Measurements from ENCODE around the gene PTBP2.

The PTBP2 gene

GRCh38 chr1:96825950-96826576 lies 104.5 kb downstream of the PTBP2 start:
- TF ChIP-seq CTCF (IDR thresholded peaks at IDR 0.05; ENCODE audit: insufficient read depth, low read length, poor library complexity, severe bottlenecking): no peak
- no peak for TF ChIP-seq EZH2phosphoT487 (conservative IDR thresholded peaks at IDR 0.05; ENCODE audit: low read length)
- H3K9me2 ChIP-seq (replicated peaks; ENCODE audit: insufficient read depth, low read length): no peaks in the 10 kb centered on the region
- no peak overlapping the region for H3K9ac ChIP-seq (ENCODE audit: low read length)
- H3K79me2 ChIP-seq (ENCODE audit: insufficient read depth, low read length): no peaks in the 10 kb centered on the region
- H3K9me3 ChIP-seq (ENCODE audit: insufficient read depth, low read length): no peaks in the 10 kb centered on the region
- H3K4me3 ChIP-seq (ENCODE audit: insufficient read depth, low read length, poor library complexity, severe bottlenecking): no peak overlapping the region
- H4K20me1 ChIP-seq (ENCODE audit: low read depth, low read length): no peaks in the 10 kb centered on the region
- H3F3A ChIP-seq (ENCODE audit: insufficient read depth): no peaks in the 10 kb centered on the region
- H3K27me3 ChIP-seq (ENCODE audit: low read length): no peaks in the 10 kb centered on the region
- H2AFZ ChIP-seq (ENCODE audit: low read depth, low read length, severe bottlenecking): no peak overlapping the region
- no peak overlapping the region for H3K27ac ChIP-seq (ENCODE audit: low read depth, low read length)
- H3K4me2 ChIP-seq (ENCODE audit: low read depth, low read length, poor library complexity, severe bottlenecking): no peak overlapping the region
- H3K36me3 ChIP-seq (ENCODE audit: low read length): peaks cover 3% of the 10 kb centered on the region; the same call in 1 of the 2 replicates

GRCh38 chr1:96833376-96833775 lies 111.8 kb downstream of the PTBP2 start:
- H3K9me3 ChIP-seq (ENCODE audit: insufficient read depth, low read length): no peaks in the 10 kb centered on the region
- no peak overlapping the region for H3K9ac ChIP-seq (ENCODE audit: low read length)
- H4K20me1 ChIP-seq (ENCODE audit: low read depth, low read length): no peaks in the 10 kb centered on the region
- TF ChIP-seq CTCF (IDR thresholded peaks at IDR 0.05; ENCODE audit: insufficient read depth, low read length, poor library complexity, severe bottlenecking): no peak
- TF ChIP-seq EZH2phosphoT487 (conservative IDR thresholded peaks at IDR 0.05; ENCODE audit: low read length): no peak
- H3K27ac ChIP-seq (ENCODE audit: low read depth, low read length): no peak overlapping the region
- no peak overlapping the region for H2AFZ ChIP-seq (ENCODE audit: low read depth, low read length, severe bottlenecking)
- H3K79me2 ChIP-seq (ENCODE audit: insufficient read depth, low read length): no peaks in the 10 kb centered on the region
- no peak overlapping the region for H3K4me2 ChIP-seq (ENCODE audit: low read depth, low read length, poor library complexity, severe bottlenecking)
- peaks cover 3% of the 10 kb centered on the region; the same call in 1 of the 2 replicates for H3K36me3 ChIP-seq (ENCODE audit: low read length)
- no peak overlapping the region for H3K4me3 ChIP-seq (ENCODE audit: insufficient read depth, low read length, poor library complexity, severe bottlenecking)
- no peaks in the 10 kb centered on the region for H3F3A ChIP-seq (ENCODE audit: insufficient read depth)
- no peaks in the 10 kb centered on the region for H3K9me2 ChIP-seq (replicated peaks; ENCODE audit: insufficient read depth, low read length)
- no peaks in the 10 kb centered on the region for H3K27me3 ChIP-seq (ENCODE audit: low read length)

DNA sequence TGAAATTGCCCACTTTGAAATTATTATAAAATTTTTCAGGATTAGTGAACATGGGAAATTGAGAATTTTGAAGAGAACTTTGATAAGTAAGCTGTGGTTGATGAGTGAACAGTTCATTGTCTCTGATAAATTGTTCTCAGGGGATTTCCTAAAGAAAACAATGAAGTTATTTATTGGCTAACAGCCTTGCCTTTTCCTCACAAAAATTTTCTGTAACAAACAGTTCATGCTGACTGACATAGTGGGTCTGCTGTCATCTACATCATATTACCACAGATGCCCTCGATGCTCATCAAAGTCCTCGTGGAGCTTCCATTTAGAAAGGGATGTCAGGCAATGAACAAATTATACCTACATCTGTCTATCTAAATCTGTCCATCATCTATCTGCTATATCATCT lies 113.4 kb downstream of the PTBP2 start:
- no peaks in the 10 kb centered on the region for H4K20me1 ChIP-seq (ENCODE audit: low read depth, low read length)
- no peaks in the 10 kb centered on the region for H3F3A ChIP-seq (ENCODE audit: insufficient read depth)
- H3K9ac ChIP-seq (ENCODE audit: low read length): no peak overlapping the region
- no peak overlapping the region for H3K4me3 ChIP-seq (ENCODE audit: insufficient read depth, low read length, poor library complexity, severe bottlenecking)
- H3K36me3 ChIP-seq (ENCODE audit: low read length): peaks cover 3% of the 10 kb centered on the region; the same call in 1 of the 2 replicates
- no peak overlapping the region for H2AFZ ChIP-seq (ENCODE audit: low read depth, low read length, severe bottlenecking)
- no peaks in the 10 kb centered on the region for H3K79me2 ChIP-seq (ENCODE audit: insufficient read depth, low read length)
- no peak overlapping the region for H3K4me2 ChIP-seq (ENCODE audit: low read depth, low read length, poor library complexity, severe bottlenecking)
- no peak overlapping the region for H3K27ac ChIP-seq (ENCODE audit: low read depth, low read length)
- H3K9me3 ChIP-seq (ENCODE audit: insufficient read depth, low read length): no peaks in the 10 kb centered on the region
- H3K9me2 ChIP-seq (replicated peaks; ENCODE audit: insufficient read depth, low read length): no peaks in the 10 kb centered on the region
- H3K27me3 ChIP-seq (ENCODE audit: low read length): no peaks in the 10 kb centered on the region
- TF ChIP-seq CTCF (IDR thresholded peaks at IDR 0.05; ENCODE audit: insufficient read depth, low read length, poor library complexity, severe bottlenecking): no peak
- TF ChIP-seq EZH2phosphoT487 (conservative IDR thresholded peaks at IDR 0.05; ENCODE audit: low read length): no peak
